Peyer's patch (tissue), 4 donors: Measurements from ENCODE around the gene REV3L. TPM values are rescaled to one million over a fixed set of nuclear protein-coding genes. Genes with fewer than 3 reads are reported as not detected.

Experiments used
- DNase-seq, 3 donors: peaks; one replicate each; pipeline ENCODE4 v3.0.0-alpha.2; 2017 to 2019
- H3K27ac ChIP-seq, 4 donors: fragments of 200-600 bp; sonication (generic); one replicate each; pipeline ENCODE4 v1.5.1; 2016 to 2019
- H3K27me3 ChIP-seq, 2 donors: fragments of 200-600 bp; sonication (generic); one replicate each; pipeline ENCODE4 v1.5.1; 2019
- H3K36me3 ChIP-seq, 3 donors: fragments of 200-600 bp; sonication (generic); one replicate each; pipeline ENCODE4 v1.5.1; 2016 to 2019
- H3K4me1 ChIP-seq, 4 donors: fragments of 200-600 bp; sonication (generic); one replicate each; pipeline ENCODE4 v1.5.1; 2016 to 2019
- H3K4me3 ChIP-seq, 4 donors: fragments of 200-600 bp; sonication (generic); 1 replicate in 3 of 4; 2 replicates in 1 of 4; pipeline ENCODE4 v1.5.1; 2016 to 2019; ENCODE audit warnings: mild to moderate bottlenecking in 1 of 4
- H3K9me3 ChIP-seq, 4 donors: fragments of 200-600 bp; sonication (generic); one replicate each; pipeline ENCODE4 v1.5.1; 2016 to 2019; ENCODE audit warnings: mild to moderate bottlenecking in 1 of 4
- POLR2A ChIP-seq, 2 donors: fragments of 450-650 bp; IDR thresholded peaks; one replicate each; pipeline ENCODE4 v1.5.1; 2017; ENCODE audit warnings: antibody characterized with exemption in 2 of 2, mild to moderate bottlenecking in 2 of 2, moderate library complexity in 2 of 2
- total RNA-seq, 4 donors: library from RNA; depleted of rRNA; stranded (reverse); fragments of >200 nt; gene quantifications; one replicate each; pipeline ENCODE4 v1.1.0, GENCODE V29; 2016
- TF ChIP-seq, protein P1 (sequence below), 6 experiments: fragments of 450-650 bp in 4 of 6; fragments of 200-600 bp in 2 of 6; sonication (generic) in 1 of 6; IDR thresholded peaks; one replicate each; pipeline ENCODE4 v1.5.1; 2017 to 2019; ENCODE audit warnings: antibody characterized with exemption in 6 of 6, mild to moderate bottlenecking in 3 of 6, moderate library complexity in 1 of 6

The REV3L gene
- total RNA-seq, 4 donors from 2014 or later = 20.5 to 50.3 (median 38.0) TPM

DNA sequence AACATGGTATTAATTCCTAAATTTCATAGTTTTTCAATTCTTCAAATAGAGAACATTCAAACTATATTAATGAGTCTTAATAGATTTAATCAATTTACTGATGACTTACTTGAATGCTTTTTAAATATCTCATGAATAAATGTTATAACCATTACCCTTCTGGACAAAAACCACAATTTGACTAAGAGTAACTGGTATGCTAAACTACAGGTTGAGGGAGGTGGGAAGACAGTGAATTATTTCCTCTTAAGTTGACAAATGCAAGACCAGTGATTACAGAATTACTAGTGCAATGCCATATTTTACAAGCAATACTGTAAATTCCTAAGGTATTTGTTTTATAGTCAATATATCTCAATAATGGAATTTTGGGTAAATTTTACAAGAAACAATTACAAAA lies 65.1 kb downstream of the REV3L start:
- Histone ChIP-seq H3K9me3 (no peaks in the 10 kb centered on the region), H3K27ac (peak overlapping the region in 1 of 4 donors; percentile 14), H3K4me3 (no peak overlapping the region), H3K36me3 (no peaks in the 10 kb centered on the region), H3K4me1 (peaks cover 0 to 12% (median 0%) of the 10 kb centered on the region in 4 donors), H3K27me3 (no peaks in the 10 kb centered on the region)
- DNase-seq = no peak
- TF ChIP-seq POLR2A (IDR thresholded peaks at IDR 0.05) = no peak
- TF ChIP-seq, protein P1, sequence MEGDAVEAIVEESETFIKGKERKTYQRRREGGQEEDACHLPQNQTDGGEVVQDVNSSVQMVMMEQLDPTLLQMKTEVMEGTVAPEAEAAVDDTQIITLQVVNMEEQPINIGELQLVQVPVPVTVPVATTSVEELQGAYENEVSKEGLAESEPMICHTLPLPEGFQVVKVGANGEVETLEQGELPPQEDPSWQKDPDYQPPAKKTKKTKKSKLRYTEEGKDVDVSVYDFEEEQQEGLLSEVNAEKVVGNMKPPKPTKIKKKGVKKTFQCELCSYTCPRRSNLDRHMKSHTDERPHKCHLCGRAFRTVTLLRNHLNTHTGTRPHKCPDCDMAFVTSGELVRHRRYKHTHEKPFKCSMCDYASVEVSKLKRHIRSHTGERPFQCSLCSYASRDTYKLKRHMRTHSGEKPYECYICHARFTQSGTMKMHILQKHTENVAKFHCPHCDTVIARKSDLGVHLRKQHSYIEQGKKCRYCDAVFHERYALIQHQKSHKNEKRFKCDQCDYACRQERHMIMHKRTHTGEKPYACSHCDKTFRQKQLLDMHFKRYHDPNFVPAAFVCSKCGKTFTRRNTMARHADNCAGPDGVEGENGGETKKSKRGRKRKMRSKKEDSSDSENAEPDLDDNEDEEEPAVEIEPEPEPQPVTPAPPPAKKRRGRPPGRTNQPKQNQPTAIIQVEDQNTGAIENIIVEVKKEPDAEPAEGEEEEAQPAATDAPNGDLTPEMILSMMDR (IDR thresholded peaks at IDR 0.05) = no peak

DNA sequence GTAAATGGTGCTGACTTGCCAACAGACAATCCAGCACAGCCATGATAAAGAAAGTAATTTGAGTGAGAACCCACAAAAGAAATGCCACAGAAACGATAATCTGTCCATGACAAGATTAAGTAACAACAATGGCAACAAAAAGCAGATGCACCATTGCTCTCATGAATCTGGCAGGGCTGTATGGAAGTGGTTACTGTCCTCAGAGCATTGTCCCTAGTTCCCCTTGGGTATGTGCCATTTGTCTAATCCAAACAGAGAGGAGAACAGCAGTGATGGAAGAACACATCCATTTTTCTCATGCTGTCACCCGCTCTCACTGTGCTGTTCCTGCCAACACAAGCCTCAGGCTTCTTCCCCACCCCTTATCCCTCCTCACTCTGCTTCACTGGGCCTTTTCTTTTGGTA lies 65.8 kb downstream of the REV3L start:
- Histone ChIP-seq H3K4me1 (peaks cover 0 to 11% (median 0%) of the 10 kb centered on the region in 4 donors), H3K9me3 (no peaks in the 10 kb centered on the region), H3K27me3 (no peaks in the 10 kb centered on the region), H3K4me3 (no peak overlapping the region), H3K36me3 (no peaks in the 10 kb centered on the region), H3K27ac (peak overlapping the region in 2 of 4 donors; percentile 14 to 28)
- no peak for TF ChIP-seq POLR2A (IDR thresholded peaks at IDR 0.05)
- TF ChIP-seq, protein P1 (IDR thresholded peaks at IDR 0.05) = no peak
- no peak for DNase-seq

DNA sequence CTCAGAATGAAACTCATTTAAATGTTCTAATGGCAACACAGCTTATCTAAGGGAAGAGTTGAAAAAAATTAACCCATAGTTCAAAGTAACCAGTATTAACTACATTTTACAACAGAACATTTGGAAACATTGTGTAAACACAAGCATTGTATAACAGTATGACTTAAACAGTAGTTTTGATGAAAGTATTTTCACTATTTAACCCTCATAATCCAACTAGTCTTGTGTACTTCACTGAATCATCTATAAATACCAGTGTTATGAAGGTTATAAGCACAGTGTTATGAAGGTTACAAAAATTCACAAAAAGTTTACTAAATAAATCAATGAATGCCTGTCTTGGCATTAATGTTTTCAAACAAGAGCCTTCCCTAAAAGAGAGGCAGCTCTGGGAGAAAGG lies 66.5 kb downstream of the REV3L start:
- no peak overlapping the region for H3K4me3 ChIP-seq
- no peaks in the 10 kb centered on the region for H3K9me3 ChIP-seq
- H3K27me3 ChIP-seq = no peaks in the 10 kb centered on the region
- H3K4me1 ChIP-seq = peaks cover 0 to 11% (median 0%) of the 10 kb centered on the region in 4 donors
- no peaks in the 10 kb centered on the region for H3K36me3 ChIP-seq
- no peak for DNase-seq
- no peak overlapping the region for H3K27ac ChIP-seq
- no peak for TF ChIP-seq POLR2A (IDR thresholded peaks at IDR 0.05)
- TF ChIP-seq, protein P1 (IDR thresholded peaks at IDR 0.05) = no peak

DNA sequence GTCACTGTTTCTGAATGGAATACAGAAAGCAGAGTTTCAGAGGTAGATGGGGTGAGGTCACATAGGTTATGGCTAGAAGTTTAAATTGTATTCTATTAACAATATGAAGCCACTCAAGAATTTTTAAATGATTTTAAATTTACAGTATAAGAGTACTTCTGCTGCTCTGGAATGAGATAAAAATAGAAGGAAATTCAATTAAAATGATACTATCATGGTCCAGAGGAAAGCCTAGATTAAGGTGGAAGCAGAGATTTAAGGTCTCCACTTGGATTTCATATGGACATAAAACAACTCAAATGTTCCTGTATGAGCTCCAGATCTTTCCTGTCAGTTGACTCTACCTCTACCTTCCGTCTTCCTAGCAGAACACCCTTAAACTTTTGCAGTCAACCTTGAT lies 68.6 kb downstream of the REV3L start:
- Histone ChIP-seq H3K9me3 (no peaks in the 10 kb centered on the region), H3K4me1 (peaks cover 0 to 14% (median 0%) of the 10 kb centered on the region in 4 donors), H3K27ac (no peak overlapping the region), H3K4me3 (no peak overlapping the region), H3K27me3 (no peaks in the 10 kb centered on the region), H3K36me3 (no peaks in the 10 kb centered on the region)
- DNase-seq = no peak
- TF ChIP-seq POLR2A (IDR thresholded peaks at IDR 0.05) = no peak
- TF ChIP-seq, protein P1 (IDR thresholded peaks at IDR 0.05) = no peak

DNA sequence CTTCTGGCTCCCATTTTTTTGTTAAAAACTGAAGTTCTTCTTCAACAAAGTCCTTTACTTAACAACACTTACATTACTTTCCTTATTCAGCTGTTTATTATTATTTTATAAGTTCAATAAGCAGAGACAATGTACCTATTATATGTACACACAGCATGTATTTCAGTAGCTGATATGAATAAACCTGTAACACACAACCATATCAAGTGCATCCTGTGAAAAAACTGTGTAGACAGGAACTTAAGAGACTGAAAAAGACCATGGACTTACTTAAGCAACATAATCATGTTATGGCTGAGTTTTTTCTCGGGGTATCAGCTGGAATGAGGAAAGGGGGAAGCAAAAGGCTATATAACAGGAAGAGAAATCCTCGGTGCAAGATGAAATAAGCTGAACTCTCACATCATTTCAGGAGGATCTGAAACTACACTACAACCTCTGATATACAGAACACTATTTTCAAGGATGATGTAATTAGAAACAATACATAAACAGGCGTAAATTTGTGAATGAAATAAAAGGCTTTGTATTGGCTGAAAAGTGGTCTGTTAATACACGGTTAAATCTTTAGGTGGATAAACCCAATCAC lies 70.9 kb downstream of the REV3L start:
- Histone ChIP-seq H3K27ac (no peak overlapping the region), H3K4me3 (no peak overlapping the region), H3K36me3 (no peaks in the 10 kb centered on the region)

More for the DNA sequence above, 70.9 kb downstream of the REV3L start:
- Histone ChIP-seq H3K9me3 (no peaks in the 10 kb centered on the region), H3K4me1 (peaks cover 0 to 11% (median 0%) of the 10 kb centered on the region in 4 donors), H3K27me3 (no peaks in the 10 kb centered on the region)
- TF ChIP-seq, protein P1 (IDR thresholded peaks at IDR 0.05) = no peak
- no peak for TF ChIP-seq POLR2A (IDR thresholded peaks at IDR 0.05)
- no peak for DNase-seq
